H9 (cell line): ENCODE measurements around the gene ARL11. TPM values are rescaled to one million over a fixed set of nuclear protein-coding genes. Genes with fewer than 3 reads are reported as not detected.

Source experiments
- DNase-seq: peaks from one replicate; pipeline ENCODE4 v3.0.0-alpha.2; 2017
- H2AFZ ChIP-seq: one replicate; pipeline ENCODE4 v1.6.1; 2013; ENCODE audit warnings: mild to moderate bottlenecking, low read length, control low read depth, moderate library complexity
- H2AK5ac ChIP-seq: 2 replicates; pipeline ENCODE4 v1.6.1; 2013; ENCODE audit warnings: low read length, control low read depth, mixed read lengths; ENCODE audit not compliant: insufficient read length
- H2BK120ac ChIP-seq: one replicate; pipeline ENCODE4 v1.6.1; 2013; ENCODE audit warnings: low read depth, mild to moderate bottlenecking, low read length, control low read depth, inconsistent platforms; ENCODE audit not compliant: poor library complexity, severe bottlenecking
- H2BK12ac ChIP-seq: 2 replicates; pipeline ENCODE4 v1.6.1; 2013; ENCODE audit warnings: low read length, control low read depth, mixed read lengths, low read depth; ENCODE audit not compliant: insufficient read length
- H2BK15ac ChIP-seq: 2 replicates; pipeline ENCODE4 v1.6.1; 2013; ENCODE audit warnings: low read depth, low read length, control low read depth
- H2BK20ac ChIP-seq: one replicate; pipeline ENCODE4 v1.6.1; 2013; ENCODE audit warnings: low read depth, mild to moderate bottlenecking, low read length, control low read depth, inconsistent platforms; ENCODE audit not compliant: poor library complexity, severe bottlenecking
- H2BK5ac ChIP-seq: 2 replicates; pipeline ENCODE4 v1.6.1; 2013; ENCODE audit warnings: low read length, control low read depth, mixed read lengths; ENCODE audit not compliant: insufficient read length
- H3K14ac ChIP-seq: 2 replicates; pipeline ENCODE4 v1.6.1; 2013; ENCODE audit warnings: low read length, control low read depth; ENCODE audit not compliant: insufficient read depth
- H3K18ac ChIP-seq: 2 replicates; pipeline ENCODE4 v1.6.1; 2013; ENCODE audit warnings: low read depth, mild to moderate bottlenecking, mixed read lengths, low read length, control low read depth; ENCODE audit not compliant: insufficient read length
- H3K23ac ChIP-seq: 2 replicates; pipeline ENCODE4 v1.6.1; 2013; ENCODE audit warnings: low read length, control low read depth, mixed read lengths, low read depth; ENCODE audit not compliant: insufficient read length
- H3K23me2 ChIP-seq: 2 replicates; pipeline ENCODE4 v1.6.1; 2013; ENCODE audit warnings: low read depth, mild to moderate bottlenecking, mixed read lengths, low read length, control low read depth; ENCODE audit not compliant: insufficient read length, poor library complexity, severe bottlenecking
- H3K27ac ChIP-seq: 2 replicates; pipeline ENCODE4 v1.5.1; 2013; ENCODE audit warnings: low read length, control low read depth, mixed read lengths, low read depth; ENCODE audit not compliant: insufficient read length
- H3K27me3 ChIP-seq: 2 replicates; pipeline ENCODE4 v1.6.1; 2013; ENCODE audit warnings: low read length, control low read depth, inconsistent platforms; ENCODE audit not compliant: insufficient read depth
- H3K4ac ChIP-seq: 2 replicates; pipeline ENCODE4 v1.6.1; 2013; ENCODE audit warnings: low read depth, mild to moderate bottlenecking, control low read depth, inconsistent platforms, low read length, moderate library complexity
- H3K4me1 ChIP-seq: 2 replicates; pipeline ENCODE4 v1.6.1; 2013; ENCODE audit warnings: low read length, control low read depth, inconsistent platforms; ENCODE audit not compliant: insufficient read depth
- H3K4me2 ChIP-seq: 2 replicates; pipeline ENCODE4 v1.6.1; 2013; ENCODE audit warnings: low read length, control low read depth, mixed read lengths; ENCODE audit not compliant: insufficient read length, insufficient read depth
- H3K56ac ChIP-seq: 2 replicates; pipeline ENCODE4 v1.6.1; 2013; ENCODE audit warnings: low read depth, mild to moderate bottlenecking, mixed read lengths, low read length, control low read depth; ENCODE audit not compliant: insufficient read length
- H3K79me1 ChIP-seq: 2 replicates; pipeline ENCODE4 v1.6.1; 2013; ENCODE audit warnings: low read depth, mild to moderate bottlenecking, moderate library complexity, low read length, control low read depth, inconsistent platforms; ENCODE audit not compliant: insufficient read depth, poor library complexity, severe bottlenecking
- H3K79me2 ChIP-seq: 2 replicates; pipeline ENCODE4 v1.6.1; 2013; ENCODE audit warnings: low read length, control low read depth, inconsistent platforms; ENCODE audit not compliant: insufficient read depth
- H3K9ac ChIP-seq: 2 replicates; pipeline ENCODE4 v1.6.1; 2013; ENCODE audit warnings: low read length, control low read depth, mixed read lengths; ENCODE audit not compliant: insufficient read length; ENCODE audit errors: extremely low read depth
- H3K9me3 ChIP-seq: one replicate; pipeline ENCODE4 v1.6.1; 2013; ENCODE audit warnings: low read depth, low read length, inconsistent platforms; ENCODE audit not compliant: control insufficient read depth
- H3T11ph ChIP-seq: one replicate; pipeline ENCODE4 v1.6.1; 2013; ENCODE audit warnings: mild to moderate bottlenecking, low read length, control low read depth, inconsistent platforms
- H4K20me1 ChIP-seq: one replicate; pipeline ENCODE4 v1.6.1; 2013; ENCODE audit not compliant: control insufficient read depth, insufficient read length, insufficient read depth
- H4K5ac ChIP-seq: 2 replicates; pipeline ENCODE4 v1.6.1; 2013; ENCODE audit warnings: low read depth, mild to moderate bottlenecking, mixed read lengths, low read length, control low read depth; ENCODE audit not compliant: insufficient read length
- H4K8ac ChIP-seq: replicated peaks from 2 replicates; pipeline ENCODE4 v1.6.1; 2013; ENCODE audit warnings: low read length, control low read depth, mixed read lengths, low read depth; ENCODE audit not compliant: insufficient read length
- H4K91ac ChIP-seq: 2 replicates; pipeline ENCODE4 v1.6.1; 2013; ENCODE audit warnings: low read depth, mild to moderate bottlenecking, moderate library complexity, mixed read lengths, low read length, control low read depth; ENCODE audit not compliant: insufficient read length
- H3K27ac Mint-ChIP-seq, 3 experiments: 2 replicates in 2 of 3; 3 replicates in 1 of 3; pipeline ENCODE4 v1.8.0; 2020 to 2021; ENCODE audit warnings: mixed read lengths in 3 of 3, mild to moderate bottlenecking in 1 of 3, moderate library complexity in 1 of 3
- H3K27me3 Mint-ChIP-seq: 2 replicates; pipeline ENCODE4 v1.8.0; 2021; ENCODE audit warnings: low read depth, mild to moderate bottlenecking, moderate library complexity, mixed read lengths
- H3K36me3 Mint-ChIP-seq, 3 experiments: 2 replicates in 2 of 3; 3 replicates in 1 of 3; pipeline ENCODE4 v1.8.0; 2020 to 2021; ENCODE audit warnings: low read depth in 3 of 3, mixed read lengths in 3 of 3; ENCODE audit not compliant: insufficient read depth in 1 of 3
- H3K4me1 Mint-ChIP-seq, 2 experiments: 2 replicates each; pipeline ENCODE4 v1.8.0; 2020; ENCODE audit warnings: mixed read lengths in 2 of 2
- H3K4me3 Mint-ChIP-seq, 2 experiments: 2 replicates in 1 of 2; 3 replicates in 1 of 2; pipeline ENCODE4 v1.8.0; 2020 to 2021; ENCODE audit warnings: mild to moderate bottlenecking in 2 of 2, mixed read lengths in 2 of 2, moderate library complexity in 1 of 2
- H3K9me3 Mint-ChIP-seq, 2 experiments: 2 replicates in 1 of 2; 3 replicates in 1 of 2; pipeline ENCODE4 v1.8.0; 2020; ENCODE audit warnings: mild to moderate bottlenecking in 2 of 2, mixed read lengths in 2 of 2, moderate library complexity in 1 of 2
- CTCF ChIP-seq: fragments of 200-600 bp; sonication (generic); conservative IDR thresholded peaks from 3 replicates; pipeline ENCODE4 v1.8.0; 2021; ENCODE audit warnings: antibody characterized with exemption, mild to moderate bottlenecking
- total RNA-seq: library from RNA; stranded (reverse); gene quantifications from 2 replicates; pipeline ENCODE4 v1.2.1, GENCODE V29; 2021

The ARL11 gene
- total RNA-seq, 1 experiment from 2014 or later, result 0.42 TPM

- Histone ChIP-seq H4K91ac (no peak overlapping the region), H3K56ac (no peak overlapping the region), H3K4me2 (no peak overlapping the region), H4K20me1 (no peaks in the 10 kb centered on the region), H2BK20ac (no peak overlapping the region), H3K23me2 (no peaks in the 10 kb centered on the region), H2AK5ac (no peak overlapping the region), H3K14ac (no peak overlapping the region), H3K9me3 (no peaks in the 10 kb centered on the region), H2BK12ac (no peak overlapping the region), H3K27me3 (no peaks in the 10 kb centered on the region), H3K79me2 (no peaks in the 10 kb centered on the region), H3K4ac (no peak overlapping the region), H2BK15ac (no peak overlapping the region), H3K27ac (no peak overlapping the region), H3K18ac (no peak overlapping the region), H4K8ac (no peak overlapping the region), H2BK5ac (no peak overlapping the region), H4K5ac (no peak overlapping the region), H2AFZ (no peak overlapping the region), H2BK120ac (no peak overlapping the region), H3K4me1 (no peaks in the 10 kb centered on the region; the same call in 1 of the 2 replicates), H3K9ac (no peak overlapping the region), H3T11ph (no peak overlapping the region), H3K23ac (no peak overlapping the region), H3K79me1 (no peaks in the 10 kb centered on the region)
- no peaks in the 10 kb centered on the region for H3K9me3 Mint-ChIP-seq
- H3K36me3 Mint-ChIP-seq, result peaks cover 0 to 6% (median 2%) of the 10 kb centered on the region in 3 experiments; a peak in 2 of 7 replicates
- H3K4me3 Mint-ChIP-seq, result no peak overlapping the region
- no peak overlapping the region for H3K27ac Mint-ChIP-seq
- H3K4me1 Mint-ChIP-seq, result peaks cover 6 to 21% of the 10 kb centered on the region in 2 experiments
- no peaks in the 10 kb centered on the region for H3K27me3 Mint-ChIP-seq
- no peak for TF ChIP-seq CTCF
- DNase-seq, result no peak
These were observed 25.2 kb downstream of the ARL11 start for GRCh38 chr13:49653478-49653877.
